NK-92 (cell line): Measurements from ENCODE around the gene SELENOM.
"Not testable (repeated sequence)": the region's sequence is repeated elsewhere in the genome, so short reads cannot be mapped to it uniquely, and the experiment has no call there.

ENCODE experiments used
- DNase-seq: peaks from one replicate; lab custom pipeline; 2025; ENCODE audit not compliant: unreplicated experiment; lab: John Stamatoyannopoulos, UW

Gene SELENOM

DNA sequence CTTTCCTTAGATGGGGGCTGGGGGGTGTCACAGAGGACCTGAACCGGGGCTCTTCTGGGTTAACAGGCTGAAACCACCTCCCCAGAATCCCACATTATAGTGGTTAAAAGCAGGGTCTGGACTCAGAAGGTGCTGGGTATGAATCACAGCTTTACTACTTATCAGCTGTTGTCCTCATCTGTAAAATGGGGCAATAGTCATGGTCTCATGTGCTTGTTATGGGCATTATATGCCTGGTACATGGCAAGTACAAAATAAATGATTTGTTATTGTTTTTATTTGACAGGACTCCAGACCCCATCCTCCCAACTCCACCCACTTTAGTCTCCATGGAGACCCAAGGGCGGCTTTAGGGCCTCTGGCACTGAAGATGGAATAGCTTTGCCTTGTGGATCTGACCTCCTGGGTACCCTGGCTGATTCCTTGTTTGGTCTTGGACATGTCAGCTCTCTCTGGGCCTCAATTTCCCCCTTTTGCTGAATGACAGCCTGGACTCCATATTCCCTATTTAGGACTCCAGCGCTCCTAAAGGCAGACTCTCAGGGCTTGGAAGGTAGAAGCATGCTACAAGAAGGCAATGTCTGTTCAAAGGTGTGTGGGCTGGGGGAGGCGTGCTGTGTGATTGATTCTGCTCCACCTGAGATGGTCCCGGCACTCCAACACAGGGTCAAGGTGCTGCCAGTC, 27.1 kb downstream of the SELENOM start:
- DNase-seq: no peak

DNA sequence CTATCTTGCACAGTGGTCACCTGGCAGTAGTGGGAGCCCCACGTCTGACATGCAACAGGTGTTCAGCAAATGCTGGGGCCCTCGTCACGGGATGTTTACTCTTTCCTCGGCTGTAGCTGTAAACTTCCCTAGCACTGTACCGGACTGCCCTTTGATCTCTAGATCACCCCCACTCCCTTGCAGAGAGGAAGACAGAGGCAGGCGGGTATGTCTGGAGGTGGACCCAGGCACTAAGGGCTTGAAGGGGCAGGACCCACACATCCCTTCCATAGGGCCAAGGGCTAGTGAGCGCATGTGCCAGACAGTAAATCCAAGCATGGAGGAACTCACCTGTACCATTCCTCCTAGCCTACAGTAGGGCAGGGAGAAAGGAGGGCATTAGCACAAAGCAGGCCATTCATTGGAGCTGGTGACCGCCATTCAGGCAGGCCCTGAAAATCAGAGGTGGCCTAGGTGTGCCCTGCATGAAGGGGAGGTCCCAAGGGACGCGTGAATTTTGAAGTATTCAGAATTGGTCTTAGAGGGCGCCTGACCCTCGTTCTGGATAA, 28.2 kb downstream of the SELENOM start:
- no peak for DNase-seq

- not testable (repeated sequence) for DNase-seq
These were observed 29.0 kb downstream of the SELENOM start for GRCh38 chr22:31078389-31078788.

- DNase-seq: no peak
These were observed 29.7 kb downstream of the SELENOM start for GRCh38 chr22:31077681-31078080.

DNA sequence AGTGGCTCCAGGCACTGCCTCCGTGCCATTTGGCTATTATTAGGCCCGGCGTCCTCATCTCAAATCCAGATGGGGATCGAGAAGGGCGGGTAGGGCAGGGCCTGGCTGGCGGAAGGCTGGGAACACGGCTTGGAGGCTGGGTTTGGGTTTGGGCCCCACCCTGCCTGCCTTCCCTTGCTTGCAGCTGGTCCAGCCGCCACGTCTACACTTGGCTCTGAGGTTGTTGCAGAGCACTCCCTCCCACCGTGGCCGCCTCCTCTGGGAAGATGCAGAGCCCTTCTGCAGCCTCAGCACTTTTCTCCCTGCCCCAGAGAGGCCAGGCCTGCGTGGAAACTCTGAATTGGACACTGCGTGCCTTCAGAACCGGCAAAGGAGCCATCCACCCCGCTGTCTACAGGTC, 31.4 kb downstream of the SELENOM start:
- DNase-seq: no peak

DNA sequence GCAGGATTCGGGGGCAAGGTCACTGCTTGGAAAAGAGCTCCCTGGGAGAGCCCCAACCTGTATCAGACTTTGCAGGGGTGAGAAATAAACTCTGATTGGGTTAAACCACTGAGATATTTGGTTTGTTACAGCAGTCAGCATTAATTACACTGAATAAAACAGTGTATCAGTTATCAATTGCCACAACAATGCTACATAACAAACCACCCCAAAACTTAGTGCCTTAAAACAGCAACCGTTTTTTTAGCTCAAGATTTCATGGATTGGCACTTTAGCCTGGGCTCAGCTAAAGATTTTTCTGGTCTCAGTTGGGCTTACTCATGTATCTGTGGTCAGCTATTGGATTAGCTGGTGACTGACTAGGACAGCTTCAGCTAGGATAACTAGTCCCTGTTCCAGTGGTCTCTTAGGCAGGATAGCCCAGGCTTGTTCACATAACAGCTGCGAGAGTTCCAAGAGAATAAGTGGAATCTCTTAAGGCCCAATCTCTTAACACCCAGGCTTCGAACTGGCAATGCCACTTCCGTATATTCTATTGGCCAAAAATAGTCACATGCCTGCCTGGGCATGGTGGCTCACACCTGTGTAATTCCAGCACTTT, 33.7 kb downstream of the SELENOM start:
- not testable (repeated sequence) for DNase-seq

DNA sequence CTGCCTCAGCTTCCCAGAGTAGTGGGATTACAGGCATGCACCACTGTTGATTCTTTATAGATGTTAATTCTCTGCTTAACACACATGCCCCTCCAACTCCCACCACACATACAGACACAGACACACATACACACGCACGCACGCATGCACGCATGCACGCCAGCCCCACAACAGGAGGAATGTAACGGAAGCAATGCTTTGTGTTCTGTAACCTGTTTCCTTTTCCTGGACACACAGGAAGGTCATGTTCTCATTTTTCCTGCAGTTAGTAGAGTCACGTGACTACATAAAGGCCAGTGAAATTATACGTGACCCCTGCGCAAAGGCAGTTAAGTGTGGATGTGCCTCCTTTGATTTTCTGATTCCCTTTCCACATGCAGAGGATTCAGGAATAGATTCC, 34.2 kb downstream of the SELENOM start:
- DNase-seq: not testable (repeated sequence)

DNA sequence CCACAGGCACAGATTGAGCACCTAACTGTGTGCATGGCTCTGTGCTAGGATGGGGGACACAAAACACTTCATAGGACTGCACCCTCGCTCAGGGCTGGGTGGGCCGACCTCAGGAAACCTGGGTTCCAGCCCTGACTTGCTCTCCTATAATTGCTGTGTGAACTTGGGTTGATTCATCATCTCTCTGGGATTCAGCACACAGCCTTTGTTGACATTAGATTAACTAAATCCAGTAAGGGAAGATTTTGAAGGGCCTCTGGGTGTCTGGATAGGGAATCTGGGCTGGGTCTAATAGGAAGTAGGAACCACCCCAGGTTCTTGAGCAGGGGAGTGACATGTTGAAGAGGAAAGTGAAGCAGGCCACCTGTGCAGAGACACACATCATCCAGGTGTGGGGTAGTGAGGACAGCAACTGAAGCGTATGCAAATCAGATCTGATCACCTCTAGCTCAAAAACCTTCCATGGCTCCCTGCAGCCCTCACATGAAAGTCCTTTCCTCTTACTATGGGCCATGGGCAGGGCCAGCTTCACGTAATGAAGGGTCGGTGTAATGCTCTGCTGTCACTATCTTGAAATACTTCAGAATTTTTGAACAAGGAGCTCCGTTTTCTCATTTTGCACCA, 37.6 kb downstream of the SELENOM start:
- not testable (repeated sequence) for DNase-seq

DNA sequence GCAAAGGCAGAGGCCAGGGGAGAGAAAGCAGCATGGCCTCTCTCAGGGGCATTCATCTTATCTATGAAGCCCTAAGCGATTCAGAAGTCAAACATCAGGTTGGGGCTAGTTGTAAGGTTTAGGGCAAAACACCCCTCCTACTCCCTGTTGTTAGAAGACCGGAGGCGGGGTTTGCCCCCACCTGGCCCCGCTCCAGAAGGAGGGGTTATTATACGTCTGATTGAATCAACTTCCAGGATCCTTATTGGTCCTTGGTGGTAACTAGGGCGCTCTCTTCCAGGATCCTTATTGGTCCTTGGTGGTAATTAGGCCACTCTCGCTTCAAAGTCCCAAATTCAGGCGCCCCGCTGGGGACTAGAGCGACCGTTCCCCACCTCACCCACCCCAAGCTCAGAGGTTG, 38.4 kb downstream of the SELENOM start:
- DNase-seq: no peak

- DNase-seq: no peak
These were observed 43.0 kb downstream of the SELENOM start for GRCh38 chr22:31064369-31064768.

- DNase-seq: no peak
These were observed 44.7 kb downstream of the SELENOM start for GRCh38 chr22:31062566-31063230.

- not testable (repeated sequence) for DNase-seq
These were observed 47.7 kb downstream of the SELENOM start for GRCh38 chr22:31059663-31060062.

DNA sequence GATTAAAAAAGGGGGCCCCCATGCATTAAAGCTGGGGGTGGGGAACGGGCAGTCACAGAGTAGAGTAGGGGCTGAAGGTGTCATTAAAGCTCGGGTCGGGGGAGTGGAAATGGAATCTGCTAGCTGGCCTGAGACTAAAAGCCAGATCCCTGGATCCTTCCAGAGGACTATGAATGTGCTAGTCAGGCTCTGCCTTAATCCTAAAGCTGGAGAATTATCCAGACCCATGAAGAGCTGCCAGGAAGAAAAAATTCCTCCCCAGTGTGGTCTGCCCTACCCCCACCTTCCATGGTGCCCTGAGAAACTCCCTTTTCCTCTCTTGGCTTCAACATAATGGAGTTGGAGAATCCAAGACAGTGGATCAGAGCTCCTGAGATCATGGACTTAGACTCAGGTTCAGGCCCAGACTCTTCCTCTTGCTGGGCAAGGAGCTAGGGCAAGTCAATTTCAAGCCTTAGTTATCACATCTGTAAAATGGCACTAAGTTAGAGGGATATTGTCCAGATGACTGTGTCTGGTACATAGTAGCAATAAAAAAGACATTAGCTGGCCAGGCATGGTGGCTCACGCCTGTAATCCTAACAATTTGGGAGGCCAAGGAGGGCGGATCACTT, 50.3 kb downstream of the SELENOM start:
- DNase-seq: no peak

- no peak for DNase-seq
These were observed 51.7 kb downstream of the SELENOM start for GRCh38 chr22:31055635-31056159.

DNA sequence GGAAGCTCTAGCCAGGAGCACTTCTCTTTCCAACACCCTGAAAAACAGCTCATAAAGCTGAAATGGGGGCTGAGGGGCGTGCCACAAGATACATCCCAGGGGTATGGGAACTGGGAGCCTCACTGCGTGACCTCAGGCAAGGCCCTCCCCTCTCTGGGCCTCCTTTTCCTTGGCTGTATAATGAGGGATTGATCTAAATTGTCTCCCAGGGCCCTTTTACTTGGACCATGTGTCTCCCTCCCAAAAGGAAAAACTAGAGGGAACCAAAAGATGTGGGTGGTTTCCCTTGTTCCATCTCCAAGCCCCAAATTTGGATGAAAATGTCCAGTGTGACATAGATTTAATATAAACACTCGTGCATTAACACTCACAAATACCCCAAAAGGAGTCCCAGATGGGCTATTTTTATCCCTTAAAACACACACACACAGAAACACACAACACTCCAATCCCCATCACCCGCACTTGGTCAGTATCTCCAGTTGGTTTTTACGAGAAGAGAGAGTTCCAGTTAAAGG, 52.2 kb downstream of the SELENOM start:
- no peak for DNase-seq
